Measurements from ENCODE around the gene FRMD5. TPM values are rescaled to one million over a fixed set of nuclear protein-coding genes. Genes with fewer than 3 reads are reported as not detected.

Gene FRMD5
- polyA plus RNA-seq, 4 donors = 0.50 to 1.4 (median 0.88) TPM

DNA sequence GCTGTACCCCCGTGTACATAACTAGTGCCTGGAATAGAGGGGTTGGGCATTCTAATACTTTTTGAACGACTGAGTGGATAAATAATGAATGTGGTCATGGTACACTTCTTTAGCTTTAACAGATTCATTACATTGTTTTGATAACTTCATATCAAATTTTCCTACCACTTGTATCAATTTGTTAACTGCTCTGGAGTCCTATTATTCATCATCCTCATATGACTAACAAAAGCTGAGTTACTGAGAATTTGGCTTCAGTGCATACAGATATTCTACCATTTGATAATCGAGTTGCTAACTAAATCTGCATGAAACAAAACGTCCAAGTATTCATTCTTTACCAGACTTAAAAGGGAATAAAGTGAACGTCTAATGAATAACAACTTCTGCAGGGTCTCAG is 31.7 kb downstream of the FRMD5 start:
- no peak for DNase-seq (ENCODE audit: low read depth in 4 of 4, low spot score in 3 of 4)

DNA sequence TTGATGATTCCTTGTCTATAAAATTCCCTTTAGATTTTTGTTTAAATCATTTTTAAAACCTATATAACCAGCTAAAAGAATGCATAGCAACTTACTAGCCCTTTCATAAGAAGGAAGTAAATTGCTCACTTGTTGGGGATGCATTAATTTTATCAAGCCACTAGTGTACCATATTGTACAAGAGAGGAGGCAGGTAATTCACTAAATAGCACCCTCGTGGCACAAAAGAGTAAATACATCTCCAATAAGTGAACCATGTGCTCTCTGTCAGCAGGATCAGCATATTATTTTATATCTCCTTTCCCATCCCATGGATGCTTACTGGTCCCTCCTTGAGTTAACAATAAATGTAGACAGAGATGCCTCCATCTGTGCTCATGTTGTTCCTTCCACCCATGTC is 34.3 kb downstream of the FRMD5 start:
- no peak for DNase-seq (ENCODE audit: low read depth in 4 of 4, low spot score in 3 of 4)

DNA sequence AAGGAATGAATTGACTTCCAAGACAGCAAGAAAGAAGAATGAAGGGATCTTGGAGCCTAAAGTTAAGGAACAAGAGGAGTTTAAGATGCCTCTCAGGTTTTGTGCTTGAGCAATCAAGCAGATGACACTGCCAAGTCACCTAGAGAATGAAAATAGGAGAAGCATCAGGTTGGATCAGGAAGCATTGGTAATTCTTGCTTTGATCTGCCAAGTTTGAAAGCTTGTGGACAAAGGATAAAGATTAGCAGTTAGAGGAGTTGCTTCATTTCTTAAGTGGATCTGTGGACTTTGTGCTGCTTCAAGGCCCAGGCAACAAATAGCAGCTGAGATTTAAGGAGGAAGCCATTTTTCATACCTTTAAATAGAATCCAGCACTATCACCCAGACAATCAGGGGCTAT is 35.6 kb downstream of the FRMD5 start:
- no peak for DNase-seq (ENCODE audit: low read depth in 4 of 4, low spot score in 3 of 4)

DNA sequence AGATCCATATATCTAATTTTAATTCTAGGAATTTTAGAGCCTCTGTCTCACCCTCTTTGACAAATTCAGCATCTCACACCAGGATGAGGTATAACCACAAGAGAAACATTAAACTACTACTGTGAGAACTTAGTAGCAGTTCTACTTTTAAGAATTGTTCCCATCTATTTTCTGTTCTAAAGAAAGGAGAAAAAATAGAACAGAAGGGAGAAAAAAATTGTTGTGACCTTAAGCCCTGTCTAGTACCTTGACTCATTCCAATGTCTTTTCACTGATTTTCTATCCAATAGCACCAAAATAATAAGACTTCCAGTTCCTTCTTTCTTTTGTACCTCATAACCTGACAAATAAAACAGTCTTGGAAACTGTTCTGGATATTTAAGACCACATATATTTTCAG is 37.0 kb downstream of the FRMD5 start:
- no peak for DNase-seq (ENCODE audit: low read depth in 4 of 4, low spot score in 3 of 4)

DNA sequence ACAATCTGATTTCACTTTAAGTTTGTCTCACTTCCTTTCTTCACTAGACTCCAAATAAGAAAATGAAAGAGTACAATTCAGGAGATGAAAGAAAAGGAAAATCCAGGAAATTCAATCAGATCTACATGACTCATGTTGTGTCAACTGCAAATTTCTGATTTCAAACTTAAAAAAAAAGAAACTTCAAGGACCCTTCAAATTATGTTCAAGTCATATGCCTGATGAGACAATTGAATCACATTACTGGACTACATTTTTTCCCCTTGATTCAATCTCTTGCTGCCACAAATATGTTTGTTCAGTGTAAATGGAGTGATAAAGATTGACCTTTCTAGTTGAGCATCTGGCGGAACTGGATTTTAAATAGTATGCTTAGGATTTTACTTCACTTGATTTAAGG is 37.4 kb downstream of the FRMD5 start:
- no peak for DNase-seq (ENCODE audit: low read depth in 4 of 4, low spot score in 3 of 4)

DNA sequence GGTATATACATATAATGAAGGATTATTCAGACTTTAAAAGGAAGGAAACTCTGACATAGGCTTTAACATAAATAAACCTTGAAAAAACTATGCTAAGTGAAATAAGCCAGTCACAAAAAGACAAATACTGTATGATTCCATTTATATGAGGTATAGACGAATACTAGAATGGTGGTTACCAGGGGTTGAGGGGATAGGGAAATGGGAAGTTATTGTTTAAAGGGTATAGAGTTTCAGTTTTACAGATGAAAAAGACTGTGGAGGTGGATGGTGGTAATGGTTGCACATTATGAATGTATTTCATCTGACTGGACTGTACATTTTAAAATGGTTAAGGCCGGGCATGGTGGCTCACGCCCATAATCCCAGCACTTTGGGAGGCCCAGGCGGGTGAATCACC is 41.7 kb downstream of the FRMD5 start:
- no peak for DNase-seq (ENCODE audit: low read depth in 4 of 4, low spot score in 3 of 4)

DNA sequence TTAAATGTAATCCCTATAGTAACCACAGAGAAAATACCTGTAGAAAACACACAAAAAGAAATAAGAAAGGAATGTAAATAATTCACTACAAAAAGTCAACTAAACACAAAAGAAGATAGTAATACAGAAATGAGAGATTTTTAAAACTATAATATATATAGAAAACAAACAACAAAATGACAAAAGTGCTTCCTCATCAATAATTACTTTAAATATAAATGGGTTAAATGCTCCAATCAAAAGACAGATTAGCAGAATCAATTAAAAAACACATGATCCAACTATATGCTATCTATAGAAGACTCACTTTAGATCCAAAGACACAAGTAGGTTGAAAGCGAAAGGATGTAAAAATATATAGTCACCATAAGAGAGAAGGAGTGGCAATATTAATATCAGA is 45.8 kb downstream of the FRMD5 start:
- DNase-seq (ENCODE audit: low read depth in 4 of 4, low spot score in 3 of 4) = no peak

DNA sequence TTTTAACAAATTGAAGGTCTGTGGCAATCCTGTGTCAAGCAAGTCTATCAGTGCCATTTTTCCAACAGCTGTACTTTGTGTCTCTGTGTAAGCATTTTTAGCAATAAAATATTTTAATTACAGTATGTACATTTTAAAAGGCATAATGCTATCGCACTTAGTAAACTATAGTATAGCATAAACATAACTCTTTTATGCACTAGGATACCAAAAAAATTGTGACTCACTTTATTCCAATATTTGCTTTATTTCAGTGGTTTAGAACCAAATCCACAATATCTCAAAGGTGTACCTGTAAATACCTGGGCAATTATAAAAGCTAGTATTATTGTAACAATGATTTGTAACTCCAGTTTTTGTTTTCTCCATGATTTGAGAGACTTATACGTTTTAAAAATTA is 46.5 kb downstream of the FRMD5 start:
- DNase-seq (ENCODE audit: low read depth in 4 of 4, low spot score in 3 of 4) = no peak

DNA sequence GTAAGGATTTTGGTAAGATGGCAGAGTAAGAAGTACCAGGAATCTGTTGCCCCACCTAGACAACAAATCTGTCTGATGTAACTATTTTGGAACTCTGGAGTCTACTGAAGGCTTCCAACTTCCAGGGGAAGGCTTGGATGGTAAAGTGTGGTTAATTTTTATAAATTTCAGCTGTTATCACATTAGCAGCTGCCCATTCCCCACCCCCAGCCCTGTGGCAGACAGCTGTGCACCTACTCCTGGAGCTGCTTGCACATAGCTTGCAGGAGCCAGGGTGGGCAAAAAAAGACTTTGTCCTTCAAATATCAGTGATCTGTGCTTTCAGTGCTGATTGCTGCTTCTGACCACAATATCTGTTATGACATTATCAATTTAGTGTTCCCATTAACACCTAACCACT is 47.4 kb downstream of the FRMD5 start:
- no peak for DNase-seq (ENCODE audit: low read depth in 4 of 4, low spot score in 3 of 4)

DNA sequence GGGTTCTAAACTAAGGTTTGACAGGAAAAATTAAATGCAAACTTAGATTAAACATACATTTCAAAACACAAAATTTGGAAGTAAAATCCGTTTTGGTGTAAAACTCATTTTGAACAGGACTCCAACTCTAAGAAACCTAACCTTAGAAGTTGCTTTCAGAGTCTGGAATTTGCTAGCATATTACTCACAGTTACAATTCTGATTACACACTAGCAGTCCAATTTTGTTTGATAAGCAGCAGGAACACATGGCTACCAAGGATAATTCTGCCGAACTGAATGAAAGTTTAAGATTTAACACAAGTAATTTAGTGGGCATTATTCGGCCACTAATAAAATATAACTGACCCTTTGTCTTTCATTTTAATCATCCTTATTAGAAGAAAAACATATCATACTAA is 49.6 kb downstream of the FRMD5 start:
- DNase-seq (ENCODE audit: low read depth in 4 of 4, low spot score in 3 of 4) = no peak

DNA sequence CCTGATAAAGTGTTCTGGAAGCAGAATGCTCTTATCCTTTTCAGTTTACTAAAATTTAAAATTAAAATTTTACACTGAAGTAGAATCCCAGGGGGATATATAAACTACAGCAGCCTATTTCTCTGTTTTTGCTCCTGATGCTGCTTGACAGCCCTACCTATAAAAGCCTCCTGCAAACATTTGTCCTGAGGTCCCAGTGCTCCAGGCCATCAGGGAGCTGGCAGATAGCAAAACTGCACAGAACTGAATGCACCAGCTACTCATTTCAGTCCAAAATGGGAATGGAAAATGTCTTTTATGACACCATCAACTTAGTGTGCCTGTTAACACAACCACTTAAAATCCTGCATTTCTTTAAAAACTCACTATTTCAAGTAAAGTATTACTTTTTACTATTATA is 50.1 kb downstream of the FRMD5 start:
- DNase-seq (ENCODE audit: low read depth in 4 of 4, low spot score in 3 of 4) = no peak

DNA sequence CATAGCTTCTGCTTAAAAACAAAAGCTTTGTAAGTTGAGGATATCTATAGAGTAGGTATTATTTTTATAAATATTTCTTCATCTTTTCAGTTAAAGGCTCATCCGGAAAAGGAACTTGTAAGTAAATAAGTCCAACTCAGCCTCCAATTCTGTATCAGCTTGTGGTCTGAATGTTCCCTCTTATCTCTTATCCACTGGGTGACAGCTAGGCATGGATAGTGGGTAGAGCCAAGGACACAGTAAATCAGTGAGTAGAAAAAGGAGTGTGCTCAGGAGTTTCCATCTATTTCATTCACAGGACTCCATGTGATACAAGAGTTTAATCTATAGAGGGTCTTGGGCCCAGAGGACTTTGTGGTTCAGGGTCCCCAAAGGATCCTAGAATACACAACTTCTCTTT is 50.9 kb downstream of the FRMD5 start:
- no peak for DNase-seq (ENCODE audit: low read depth in 4 of 4, low spot score in 3 of 4)

DNA sequence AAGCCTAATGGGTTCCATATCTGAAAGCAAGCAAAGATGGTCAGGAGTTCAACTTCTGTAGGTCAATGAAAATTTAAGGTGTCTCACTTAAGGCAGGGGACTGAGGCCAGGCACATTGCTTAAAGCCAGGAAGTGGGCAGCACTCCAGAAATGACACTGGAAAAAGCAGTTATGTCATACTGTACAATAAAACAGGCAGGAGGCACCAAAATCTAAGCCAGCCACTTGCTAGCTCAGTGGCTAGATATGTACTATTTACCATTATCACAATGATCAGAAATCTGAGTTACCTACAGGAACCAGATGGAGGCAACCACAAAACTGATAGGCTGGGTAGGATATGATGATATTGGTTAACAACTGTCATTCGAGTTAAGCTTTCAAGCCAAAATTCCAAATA is 57.3 kb downstream of the FRMD5 start:
- no peak for DNase-seq (ENCODE audit: low read depth in 4 of 4, low spot score in 3 of 4)

DNA sequence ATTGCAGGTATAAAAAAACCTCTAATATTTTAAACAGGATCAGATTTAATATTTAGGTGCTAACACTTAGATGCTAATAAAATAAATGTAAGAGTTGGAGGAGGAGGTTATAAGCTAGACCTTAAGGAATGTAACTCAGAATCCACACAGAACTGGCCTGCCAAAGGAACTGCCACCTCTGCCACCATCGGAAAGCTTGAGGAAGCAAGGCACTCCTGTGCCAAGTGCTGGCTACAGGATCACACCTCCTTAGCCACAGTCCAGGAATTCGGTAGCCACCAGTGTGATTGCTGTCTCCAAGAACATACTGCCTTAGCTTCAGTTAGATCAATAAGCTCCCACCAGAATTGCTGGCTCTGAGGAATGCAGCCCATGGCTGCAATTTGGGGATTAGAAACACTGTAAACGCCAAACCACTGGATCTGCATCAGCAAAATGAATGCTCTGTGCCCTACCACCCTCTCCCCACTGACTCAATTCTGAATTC is 58.0 kb downstream of the FRMD5 start:
- DNase-seq (ENCODE audit: low read depth in 4 of 4, low spot score in 3 of 4) = no peak

DNA sequence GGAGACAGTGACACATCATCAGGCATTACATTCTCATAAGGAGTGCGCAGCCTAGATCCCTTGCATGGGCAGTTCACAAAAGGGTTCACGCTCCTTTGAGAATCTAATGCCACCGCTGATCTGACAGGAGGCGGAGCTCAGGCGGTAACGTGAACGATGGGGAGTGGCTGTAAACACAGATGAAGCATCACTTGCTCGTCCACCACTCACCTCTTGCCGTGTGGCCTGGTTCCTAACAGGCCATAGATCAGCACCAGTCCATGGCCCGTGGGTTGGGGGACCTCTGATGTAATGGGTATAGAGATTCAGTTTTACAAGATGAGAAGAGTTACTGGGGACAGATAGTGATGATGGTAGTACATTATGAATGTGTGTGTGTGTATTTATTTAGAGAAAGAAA is 63.0 kb downstream of the FRMD5 start:
- DNase-seq (ENCODE audit: low read depth in 4 of 4, low spot score in 3 of 4) = no peak

DNA sequence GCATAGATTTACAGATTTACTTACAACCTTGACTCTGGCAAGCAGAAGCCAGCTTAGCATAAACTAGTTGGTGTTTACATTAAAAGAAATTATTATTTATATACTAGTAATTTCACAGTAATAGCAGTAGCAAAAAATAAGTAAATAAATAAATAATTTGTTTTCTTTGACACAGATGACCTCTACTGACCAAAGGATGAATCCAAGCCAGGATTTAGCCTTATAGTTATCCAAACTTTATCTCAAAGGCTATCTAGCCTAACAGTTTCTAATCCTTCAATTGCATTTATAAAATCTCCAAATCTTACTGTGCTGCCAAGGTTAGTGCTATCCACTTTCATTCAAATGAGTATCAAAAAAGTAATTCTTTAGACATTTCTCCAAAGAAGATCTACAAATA is 64.3 kb downstream of the FRMD5 start:
- no peak for DNase-seq (ENCODE audit: low read depth in 4 of 4, low spot score in 3 of 4)

DNA sequence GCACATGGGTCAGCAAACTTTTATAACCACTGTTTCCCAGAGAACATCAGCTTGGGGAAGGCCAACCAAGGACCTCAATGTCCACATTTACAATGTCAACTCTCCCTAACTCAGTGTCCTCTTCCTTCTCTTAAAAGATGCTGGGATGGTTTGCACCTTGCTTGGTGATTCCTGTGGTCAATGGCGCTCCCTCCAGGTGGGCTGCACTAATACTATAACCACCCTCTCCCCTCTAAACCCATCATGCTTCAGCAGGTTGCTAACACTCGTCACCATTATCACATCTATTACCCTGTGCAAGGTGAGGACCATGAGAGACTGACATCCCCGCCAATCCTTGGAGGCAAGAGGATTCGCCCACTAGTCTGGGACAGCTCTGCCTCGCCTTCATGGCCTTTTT is 65.2 kb downstream of the FRMD5 start:
- no peak for DNase-seq (ENCODE audit: low read depth in 4 of 4, low spot score in 3 of 4)

DNA sequence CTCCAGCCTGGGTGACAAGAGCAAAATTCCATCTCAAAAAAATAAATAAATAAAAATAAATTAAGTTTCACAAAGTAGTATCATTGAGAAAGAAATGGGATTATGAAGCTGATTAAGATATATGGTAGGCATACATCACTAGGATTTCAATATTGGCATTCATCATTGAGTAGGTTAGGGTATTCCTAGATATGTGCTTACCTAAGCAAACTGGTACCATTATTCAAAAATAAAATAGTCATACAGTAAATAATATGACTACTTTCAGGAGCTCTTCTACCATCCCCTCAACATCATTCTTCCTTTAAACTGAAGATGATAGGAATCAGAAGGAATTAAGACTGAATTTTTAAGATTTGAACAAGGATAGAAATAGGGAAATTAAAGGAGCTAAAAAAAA is 66.6 kb downstream of the FRMD5 start:
- DNase-seq (ENCODE audit: low read depth in 4 of 4, low spot score in 3 of 4) = no peak

DNA sequence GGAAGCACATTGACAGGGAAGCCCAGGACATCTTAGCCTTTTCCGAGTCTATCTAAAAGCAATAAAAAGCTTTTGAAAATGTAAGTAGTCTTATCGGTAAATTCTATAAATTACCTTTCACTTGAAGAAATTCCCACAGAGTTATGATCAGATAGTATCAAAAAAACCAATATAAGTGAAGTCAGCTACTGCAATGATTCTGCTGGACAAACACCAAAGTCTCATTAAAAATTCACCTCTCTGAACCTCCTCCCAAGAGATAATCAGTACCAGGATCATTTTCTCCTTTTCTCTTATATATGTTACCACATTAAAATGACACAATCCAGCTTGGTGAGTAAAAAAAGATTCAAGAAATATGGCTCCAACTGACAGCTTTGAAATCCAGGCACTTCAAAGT is 69.2 kb downstream of the FRMD5 start:
- no peak for DNase-seq (ENCODE audit: low read depth in 4 of 4, low spot score in 3 of 4)

DNA sequence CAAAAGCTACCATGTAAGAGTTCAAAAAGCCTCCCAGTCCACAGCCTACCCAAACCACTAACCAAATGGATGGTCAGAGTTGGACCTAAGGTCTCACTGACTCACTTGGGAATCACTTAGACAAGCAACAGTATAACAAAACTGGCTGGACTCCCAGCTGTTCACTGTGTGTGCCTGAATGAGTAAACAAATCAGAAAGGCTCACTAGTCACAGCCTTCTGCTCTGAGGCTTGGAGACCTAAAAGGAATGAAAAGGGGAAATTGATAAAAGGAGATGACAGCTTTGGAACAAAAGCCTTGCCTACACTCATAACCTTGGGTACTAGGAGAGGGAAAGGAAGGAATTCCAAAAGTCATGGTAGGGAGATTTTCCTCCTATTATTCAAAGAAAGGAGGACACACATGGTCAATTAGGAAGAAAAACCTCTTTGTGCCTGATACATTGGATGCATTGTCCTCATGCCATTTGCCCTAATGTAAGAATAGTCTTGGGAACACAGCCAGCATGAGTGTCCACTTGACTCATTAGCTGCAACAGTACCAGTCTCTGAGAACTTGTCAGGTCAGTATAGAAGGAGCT is 92.3 kb downstream of the FRMD5 start:
- DNase-seq (ENCODE audit: low read depth in 4 of 4, low spot score in 3 of 4) = no peak

DNA sequence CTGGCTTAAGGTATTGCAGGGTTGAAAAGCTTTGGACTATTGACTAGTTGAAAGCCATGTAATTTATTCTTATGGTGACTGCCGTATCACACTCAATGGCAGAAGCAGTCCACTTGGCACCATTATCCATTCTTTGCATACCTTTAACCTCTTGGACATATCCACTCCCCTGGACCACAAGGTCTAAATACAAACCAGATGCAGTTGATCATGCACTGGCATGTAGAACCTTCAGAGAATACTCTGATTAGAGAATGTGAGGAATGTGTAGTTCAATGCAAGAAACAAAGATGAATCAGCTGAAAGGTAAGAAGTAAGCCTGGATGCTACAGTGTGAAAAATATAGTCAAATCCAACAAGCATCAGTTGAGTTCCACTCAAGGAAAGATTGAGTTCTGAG is 93.1 kb downstream of the FRMD5 start:
- no peak for DNase-seq (ENCODE audit: low read depth in 4 of 4, low spot score in 3 of 4)

DNA sequence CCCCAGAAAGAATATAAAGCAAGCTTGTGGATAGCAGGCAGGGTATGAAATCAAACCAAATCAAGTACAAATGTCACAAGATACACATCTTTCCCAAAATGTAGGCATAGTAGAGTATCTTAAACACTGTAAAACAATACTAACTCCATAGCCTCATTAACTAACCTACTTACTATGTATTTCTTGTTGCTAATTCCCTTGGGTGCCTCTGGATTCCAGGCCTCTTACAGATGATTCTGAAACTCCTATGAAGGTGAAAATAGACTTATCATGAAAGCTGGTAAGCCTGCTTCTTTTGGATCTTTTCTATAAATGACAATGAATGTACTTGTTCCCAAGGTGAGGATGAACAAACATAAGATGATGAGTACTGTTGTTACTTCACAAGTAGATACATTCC is 93.8 kb downstream of the FRMD5 start:
- DNase-seq (ENCODE audit: low read depth in 4 of 4, low spot score in 3 of 4) = no peak

DNA sequence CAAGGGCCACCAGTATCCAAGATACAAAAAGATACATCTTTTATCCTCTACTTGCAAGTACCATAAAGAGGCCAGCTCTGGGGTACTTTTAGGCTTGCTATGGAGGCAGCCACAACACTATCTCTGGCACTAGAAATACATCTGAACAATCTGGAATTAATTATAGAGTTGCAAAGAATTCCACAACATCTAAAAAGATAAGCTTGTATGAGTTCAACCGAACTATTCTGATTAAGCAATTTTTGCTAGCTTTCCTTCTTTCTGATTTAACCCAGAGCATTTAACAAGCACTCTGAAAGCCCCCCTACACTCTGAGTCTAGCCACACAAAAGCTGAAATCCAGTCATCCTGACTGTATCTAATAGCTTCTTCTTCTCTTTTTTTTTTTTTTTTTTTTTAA is 95.4 kb downstream of the FRMD5 start:
- no peak for DNase-seq (ENCODE audit: low read depth in 4 of 4, low spot score in 3 of 4)

Measured in left renal pelvis (tissue), 4 donors.